SK-N-SH (cell line): ENCODE measurements around the gene CITED1.

Experiments used
- CHD2 ChIP-seq: fragments of 150-350 bp; IDR thresholded peaks from 2 replicates; pipeline ENCODE4 v1.6.1; 2018; ENCODE audit warnings: low read length; ENCODE audit not compliant: partially characterized antibody
- CTCF ChIP-seq: fragments of 200-600 bp; sonication (generic); IDR thresholded peaks from 2 replicates; pipeline ENCODE4 v1.6.1; 2017; ENCODE audit warnings: antibody characterized with exemption, mild to moderate bottlenecking, moderate library complexity
- EP300 ChIP-seq, 2 experiments: IDR thresholded peaks; 2 replicates each; pipeline versions ENCODE4 v1.4.0 to v1.6.1; 2012; ENCODE audit warnings: borderline replicate concordance in 1 of 2, low read depth in 1 of 2, low read length in 1 of 2
- NRF1 ChIP-seq: IDR thresholded peaks from 2 replicates; pipeline ENCODE4 v1.6.1; 2012; ENCODE audit warnings: low read depth, mild to moderate bottlenecking, low read length
- PBX3 ChIP-seq: IDR thresholded peaks from 2 replicates; pipeline ENCODE4; 2012
- SIN3A ChIP-seq: IDR thresholded peaks from 2 replicates; pipeline ENCODE4 v1.6.1; 2012; ENCODE audit warnings: low read depth, mild to moderate bottlenecking, low read length, moderate library complexity, borderline replicate concordance

- TF ChIP-seq EP300 (IDR thresholded peaks at IDR 0.05; ENCODE audit: borderline replicate concordance in 1 of 2, low read depth in 1 of 2, low read length in 1 of 2) (no peak), CTCF (no peak), NRF1 (no peak), SIN3A (no peak), PBX3 (no peak), CHD2 (no peak)
Measured at GRCh38 chrX:72258174-72258573, 47.5 kb downstream of the CITED1 start.
